Measurements from ENCODE around the gene SYNGR4.

GRCh38 chr19:48381178-48381950 is 17.2 kb downstream of the SYNGR4 start:
- TF ChIP-seq CTCF (IDR thresholded peaks at IDR 0.05; ENCODE audit: borderline replicate concordance, extremely low read depth, low read length, poor library complexity, severe bottlenecking) (peak; percentile 19), EZH2 (IDR thresholded peaks at IDR 0.05; ENCODE audit: borderline replicate concordance, low read depth, low read length, severe bottlenecking) (no peak)

All from DND-41 (cell line).